Measurements from ENCODE around the gene ADGRB3.

GRCh38 chr6:69038841-69039240 lies 403.8 kb downstream of the ADGRB3 start:
- TF ChIP-seq EZH2 (IDR thresholded peaks at IDR 0.05) (no peak), CTCF (IDR thresholded peaks at IDR 0.05) (no peak)

All from neural progenitor cell (in vitro differentiated cells).